GM19438 (cell line): ENCODE results near the gene TJP3.
"Not testable (repeated sequence)": the region's sequence is repeated elsewhere in the genome, so short reads cannot be mapped to it uniquely, and the experiment has no call there.

ENCODE experiments used
- ATAC-seq: cut with Tn5 transposase; IDR thresholded peaks from one replicate; pipeline ENCODE4 v1.9.1; 2021; ENCODE audit warnings: low read depth; ENCODE audit not compliant: unreplicated experiment

Gene TJP3

GRCh38 chr19:3765757-3766156, 57.6 kb downstream of the TJP3 start:
- not testable (repeated sequence) for ATAC-seq

DNA sequence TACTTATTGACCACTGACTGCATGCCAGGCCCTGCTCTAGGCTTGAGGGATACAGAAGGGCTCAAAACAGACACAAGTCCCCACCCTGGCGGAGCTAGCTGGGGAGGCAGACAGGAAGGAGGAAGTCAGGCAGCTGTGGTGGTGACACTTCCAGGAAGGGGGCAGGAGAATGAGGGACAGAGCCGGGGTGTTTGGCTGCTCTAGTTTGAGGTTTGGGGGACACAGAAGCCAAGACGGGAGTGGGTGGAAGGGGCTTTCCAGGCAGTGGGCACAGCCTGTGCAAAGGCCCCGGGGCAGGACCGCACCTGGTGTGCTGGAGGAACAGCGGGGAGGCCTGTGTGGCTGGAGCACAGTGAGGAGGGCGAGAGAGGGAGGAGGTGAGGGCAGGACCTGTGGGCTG, 58.3 kb downstream of the TJP3 start:
- no peak for ATAC-seq

- ATAC-seq = no peak
These were observed 58.9 kb downstream of the TJP3 start for GRCh38 chr19:3767050-3767449.

GRCh38 chr19:3768015-3768747, 60.0 kb downstream of the TJP3 start:
- ATAC-seq = no peak

DNA sequence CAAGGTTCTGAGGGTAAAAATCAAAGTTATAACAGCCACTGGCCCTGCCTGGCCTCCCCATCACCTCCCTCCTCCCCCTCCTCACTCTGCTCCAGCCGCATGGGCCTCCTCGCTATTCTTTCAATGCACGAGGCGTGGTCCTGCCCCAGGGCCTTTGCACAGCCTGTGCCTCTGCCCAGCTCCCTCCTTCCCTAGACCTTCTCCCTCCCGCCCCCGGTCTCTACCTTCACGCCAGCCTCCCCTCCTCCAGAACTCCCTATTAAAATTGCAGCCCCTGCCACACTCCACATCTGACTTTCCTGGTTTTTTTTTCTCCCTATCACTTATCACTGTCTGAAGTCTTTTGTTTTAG, 60.5 kb downstream of the TJP3 start:
- no peak for ATAC-seq

GRCh38 chr19:3769494-3769893, 61.3 kb downstream of the TJP3 start:
- ATAC-seq = no peak

GRCh38 chr19:3770136-3770999, 62.2 kb downstream of the TJP3 start:
- no peak for ATAC-seq

GRCh38 chr19:3771000-3771905, 63.1 kb downstream of the TJP3 start:
- ATAC-seq = no peak

GRCh38 chr19:3771906-3772455, 63.8 kb downstream of the TJP3 start, which contains the start of gene RAX2:
RAX2 (minus strand) TSS chr19:3772228; CDS start chr19:3771742, 486 bp downstream.
- ATAC-seq = no peak

- ATAC-seq = no peak
These were observed 65.8 kb downstream of the TJP3 start for GRCh38 chr19:3773814-3774515.

DNA sequence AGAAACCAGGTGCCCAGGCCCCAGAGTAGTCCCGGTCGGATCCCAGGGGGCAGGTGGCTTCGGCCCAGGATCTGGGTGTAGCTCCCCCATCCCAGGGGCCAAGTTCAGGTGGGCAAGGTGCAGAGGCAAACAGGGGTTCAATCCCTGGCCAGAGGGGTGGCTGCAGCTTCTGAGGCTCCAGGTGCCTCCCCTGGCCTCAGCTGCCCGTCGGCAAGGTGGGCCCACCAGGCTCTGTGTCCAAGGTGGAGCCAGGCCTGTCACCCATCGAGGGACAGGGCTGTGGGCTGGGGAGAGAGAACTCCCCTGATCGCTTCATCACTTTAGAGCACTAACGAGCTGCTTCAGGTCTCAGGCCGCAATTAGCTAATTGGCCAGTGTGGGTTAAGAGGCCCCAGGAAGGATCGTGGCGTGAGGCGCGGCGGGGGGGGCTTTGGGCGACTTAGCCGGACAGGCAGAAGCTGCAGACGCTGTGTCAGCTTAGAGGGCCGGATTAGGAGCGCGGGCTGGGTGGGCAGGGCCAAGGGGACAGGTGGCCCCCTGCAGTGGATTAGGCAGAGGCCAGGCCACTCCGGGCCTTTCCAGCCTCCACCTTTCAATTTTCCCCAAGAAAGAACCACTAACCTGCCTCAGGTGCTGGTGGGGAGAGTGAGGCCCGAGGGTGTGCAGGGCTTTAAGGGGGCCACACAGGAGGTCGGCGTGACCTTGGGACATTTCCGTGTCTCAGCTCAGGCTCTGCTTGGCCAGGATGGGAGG, 66.6 kb downstream of the TJP3 start:
- ATAC-seq = no peak

DNA sequence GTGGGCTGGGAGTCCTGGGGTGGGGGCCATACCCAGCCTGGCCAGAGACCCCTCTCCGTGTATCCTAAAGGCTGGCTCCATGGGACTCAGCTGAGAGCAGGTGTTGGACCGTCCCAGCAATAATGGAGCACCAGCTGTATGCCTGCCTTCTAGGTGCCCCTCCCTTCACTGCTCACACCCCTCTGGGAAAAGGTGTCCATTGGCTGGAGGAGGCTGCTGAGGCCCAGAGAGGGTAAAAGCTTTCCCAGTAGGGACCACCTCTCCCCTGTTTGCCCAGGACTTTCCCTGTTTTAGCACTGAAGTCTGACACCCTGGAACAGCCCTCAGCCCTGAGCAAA, 67.2 kb downstream of the TJP3 start:
- no peak for ATAC-seq

DNA sequence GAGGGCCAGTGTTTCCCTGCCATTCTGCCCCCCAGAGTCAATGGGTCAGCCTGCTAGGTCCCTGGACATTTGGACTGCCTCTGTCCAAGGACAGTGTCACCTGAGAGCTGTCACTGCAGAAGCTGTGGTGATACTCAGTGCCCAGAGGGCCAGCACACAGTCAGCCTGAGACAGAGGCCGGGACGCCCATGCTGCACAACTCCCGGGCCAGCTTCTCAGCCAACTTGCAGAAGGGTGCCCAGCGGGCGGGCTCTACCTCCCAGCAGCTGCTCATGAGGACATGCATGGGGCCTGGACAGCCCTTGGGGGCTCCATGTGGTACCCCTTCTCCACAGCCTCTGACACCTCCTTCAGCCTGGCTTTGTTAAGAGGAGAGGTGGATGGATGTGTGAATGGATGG, 67.6 kb downstream of the TJP3 start:
- no peak for ATAC-seq

GRCh38 chr19:3776479-3777040, 68.4 kb downstream of the TJP3 start:
- ATAC-seq = no peak

GRCh38 chr19:3778104-3778867, 70.1 kb downstream of the TJP3 start:
- no peak for ATAC-seq

DNA sequence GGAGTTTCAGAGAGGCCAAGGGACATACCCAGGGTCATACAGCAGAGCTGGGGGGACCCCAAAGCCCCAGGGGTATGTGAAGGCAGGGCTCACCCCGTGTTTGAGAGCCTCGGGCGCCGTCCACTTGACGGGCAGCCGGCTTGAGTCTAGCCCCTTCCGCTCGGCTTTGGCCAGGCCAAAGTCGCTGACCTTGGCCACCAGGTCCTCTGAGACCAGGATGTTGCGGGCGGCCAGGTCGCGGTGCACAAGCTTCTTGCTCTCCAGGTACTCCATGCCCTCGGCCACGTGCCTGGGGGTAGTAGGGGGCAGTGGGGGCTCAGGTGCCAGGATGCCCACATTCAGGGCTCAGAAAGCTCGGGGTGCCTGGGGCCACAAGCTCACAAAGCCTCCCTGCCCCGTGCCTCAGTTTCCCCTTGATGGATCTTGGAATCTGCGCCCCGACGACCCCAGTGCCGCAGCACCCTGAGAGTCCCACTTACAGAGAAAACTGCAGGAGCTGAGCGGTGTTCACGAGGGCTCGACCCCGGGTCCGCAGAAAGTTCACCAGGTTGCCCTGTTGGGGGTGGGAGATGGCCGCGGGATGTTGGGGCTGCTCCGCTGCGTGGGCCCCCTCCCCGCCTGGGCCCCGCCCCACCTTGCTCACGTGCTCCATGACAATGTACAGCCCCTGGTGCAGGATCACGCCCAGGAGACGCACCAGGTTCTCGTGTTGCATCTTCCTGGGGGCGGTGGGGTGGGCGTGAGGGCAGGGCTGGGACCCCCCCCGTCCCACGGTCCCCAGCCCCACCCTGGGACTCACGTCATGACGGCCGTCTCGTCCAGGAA, 70.9 kb downstream of the TJP3 start:
- ATAC-seq = no peak

GRCh38 chr19:3780786-3781304, 72.7 kb downstream of the TJP3 start:
- ATAC-seq = no peak
